GM23248 (cell line): ENCODE data around the gene MTHFSD.

Experiments
- EZH2 ChIP-seq: fragments of 200-600 bp; sonication (generic); IDR thresholded peaks from 2 replicates; pipeline ENCODE4 v1.6.1; 2018; ENCODE audit warnings: antibody characterized with exemption, mild to moderate bottlenecking; ENCODE audit not compliant: insufficient read depth, poor library complexity, severe bottlenecking
- EZH2phosphoT487 ChIP-seq: fragments of 200-600 bp; sonication (generic); IDR thresholded peaks from 2 replicates; pipeline ENCODE4 v1.6.1; 2018; ENCODE audit warnings: antibody characterized with exemption, moderate library complexity, mild to moderate bottlenecking, low read depth; ENCODE audit not compliant: insufficient read depth

GRCh38 chr16:86567701-86568581 is 12.9 kb upstream of the MTHFSD start:
- no peak for TF ChIP-seq EZH2phosphoT487
- TF ChIP-seq EZH2 = no peak
